Measurements from ENCODE around the gene SPANXN1. TPM values are rescaled to one million over a fixed set of nuclear protein-coding genes. Genes with fewer than 3 reads are reported as not detected.
"Not testable (repeated sequence)": the region's sequence is repeated elsewhere in the genome, so short reads cannot be mapped to it uniquely, and the experiment has no call there.

Gene SPANXN1
- not detected for total RNA-seq

GRCh38 chrX:145247203-145247602 is at the start of gene SPANXN1:
SPANXN1 (plus strand) TSS chrX:145247503; CDS start chrX:145247587, 84 bp downstream.
- ATAC-seq; POLR2A ChIA-PET; H3K27ac Mint-ChIP-seq; intact Hi-C loops (cut with DNase I, micrococcal nuclease); H3K4me3 Mint-ChIP-seq; CTCF ChIA-PET; H3K36me3 Mint-ChIP-seq (ENCODE audit: low read depth); H3K9me3 Mint-ChIP-seq (ENCODE audit: low read depth); DNase-seq; H3K4me1 Mint-ChIP-seq; H3K27me3 Mint-ChIP-seq: not testable (repeated sequence)

GRCh38 chrX:145199078-145199477 is 48.2 kb upstream of the SPANXN1 start:
- POLR2A ChIA-PET, result no interaction called here
- ATAC-seq (no peak), DNase-seq (no peak)
- H3K36me3 Mint-ChIP-seq (ENCODE audit: low read depth), result no peaks in the 10 kb centered on the region
- H3K4me1 Mint-ChIP-seq, result no peaks in the 10 kb centered on the region
- no peak overlapping the region for H3K4me3 Mint-ChIP-seq
- H3K27ac Mint-ChIP-seq, result no peak overlapping the region
- intact Hi-C loops (cut with DNase I, micrococcal nuclease), result no loop called here
- no peaks in the 10 kb centered on the region for H3K9me3 Mint-ChIP-seq (ENCODE audit: low read depth)
- H3K27me3 Mint-ChIP-seq, result no peaks in the 10 kb centered on the region
- CTCF ChIA-PET, result no interaction called here

DNA sequence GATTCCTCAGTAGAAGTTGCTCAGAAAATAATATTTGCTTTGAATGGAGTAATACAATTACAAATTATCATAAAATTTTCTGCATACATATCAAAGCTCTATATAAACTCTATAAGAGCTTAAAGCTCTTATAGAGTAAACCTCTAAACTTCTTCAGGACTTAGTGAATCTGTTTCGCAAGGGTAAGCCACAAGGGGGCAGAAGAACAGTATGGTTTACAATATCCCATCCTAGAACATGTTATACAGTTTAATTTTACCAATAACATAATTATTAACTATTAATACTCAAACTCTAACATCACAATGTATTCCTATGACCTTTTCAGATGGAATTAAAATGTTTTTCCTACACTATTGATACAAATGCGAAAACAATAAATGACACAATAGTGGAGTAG is 33.8 kb upstream of the SPANXN1 start:
- ChIA-PET CTCF (no interaction called here), POLR2A (no interaction called here)
- DNase-seq (peak; percentile 5), ATAC-seq (no peak)
- Mint-ChIP-seq H3K27ac (no peak overlapping the region), H3K9me3 (ENCODE audit: low read depth) (no peaks in the 10 kb centered on the region), H3K4me3 (no peak overlapping the region), H3K36me3 (ENCODE audit: low read depth) (no peaks in the 10 kb centered on the region), H3K4me1 (no peaks in the 10 kb centered on the region), H3K27me3 (no peaks in the 10 kb centered on the region)
- intact Hi-C loops (cut with DNase I, micrococcal nuclease), result no loop called here

GRCh38 chrX:145292218-145292617 is 44.9 kb downstream of the SPANXN1 start:
- no peaks in the 10 kb centered on the region for H3K27me3 Mint-ChIP-seq
- no peak for DNase-seq
- ChIA-PET POLR2A (no interaction called here), CTCF (no interaction called here)
- H3K4me3 Mint-ChIP-seq, result no peak overlapping the region
- H3K4me1 Mint-ChIP-seq, result no peaks in the 10 kb centered on the region
- H3K27ac Mint-ChIP-seq, result no peak overlapping the region
- peaks cover 5% of the 10 kb centered on the region for H3K9me3 Mint-ChIP-seq (ENCODE audit: low read depth)
- H3K36me3 Mint-ChIP-seq (ENCODE audit: low read depth), result no peaks in the 10 kb centered on the region
- intact Hi-C loops (cut with DNase I, micrococcal nuclease), result no loop called here
- peak; percentile 51 for ATAC-seq
